ENCODE measurements around the gene TEX30.

DNA sequence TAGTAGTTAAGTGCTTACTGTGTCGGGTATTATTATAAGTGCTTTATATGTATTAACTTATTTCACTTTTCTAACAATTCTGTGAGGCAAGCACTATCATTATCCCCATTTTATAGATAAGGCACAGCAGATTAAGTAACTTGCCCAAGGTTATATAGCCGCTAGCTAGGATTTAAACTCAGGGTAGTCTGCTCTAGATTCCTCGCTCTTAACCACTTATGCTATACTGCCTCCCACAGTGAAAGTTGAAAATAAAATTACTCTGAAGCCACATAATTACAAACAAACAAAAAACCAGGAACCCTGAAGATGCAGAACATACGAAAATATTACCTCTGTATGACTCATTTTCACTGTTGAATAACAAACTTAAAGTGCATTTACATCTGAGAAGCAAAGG lies 3.9 kb downstream of the TEX30 start:
- TF ChIP-seq, protein P1, sequence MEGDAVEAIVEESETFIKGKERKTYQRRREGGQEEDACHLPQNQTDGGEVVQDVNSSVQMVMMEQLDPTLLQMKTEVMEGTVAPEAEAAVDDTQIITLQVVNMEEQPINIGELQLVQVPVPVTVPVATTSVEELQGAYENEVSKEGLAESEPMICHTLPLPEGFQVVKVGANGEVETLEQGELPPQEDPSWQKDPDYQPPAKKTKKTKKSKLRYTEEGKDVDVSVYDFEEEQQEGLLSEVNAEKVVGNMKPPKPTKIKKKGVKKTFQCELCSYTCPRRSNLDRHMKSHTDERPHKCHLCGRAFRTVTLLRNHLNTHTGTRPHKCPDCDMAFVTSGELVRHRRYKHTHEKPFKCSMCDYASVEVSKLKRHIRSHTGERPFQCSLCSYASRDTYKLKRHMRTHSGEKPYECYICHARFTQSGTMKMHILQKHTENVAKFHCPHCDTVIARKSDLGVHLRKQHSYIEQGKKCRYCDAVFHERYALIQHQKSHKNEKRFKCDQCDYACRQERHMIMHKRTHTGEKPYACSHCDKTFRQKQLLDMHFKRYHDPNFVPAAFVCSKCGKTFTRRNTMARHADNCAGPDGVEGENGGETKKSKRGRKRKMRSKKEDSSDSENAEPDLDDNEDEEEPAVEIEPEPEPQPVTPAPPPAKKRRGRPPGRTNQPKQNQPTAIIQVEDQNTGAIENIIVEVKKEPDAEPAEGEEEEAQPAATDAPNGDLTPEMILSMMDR (IDR thresholded peaks at IDR 0.05; ENCODE audit: insufficient read depth, low read depth, low read length): no peak
- TF ChIP-seq EZH2 (IDR thresholded peaks at IDR 0.05; ENCODE audit: insufficient read depth, low read length): no peak

Measured in astrocyte (in vitro differentiated cells and primary cell).